ENCODE data around the gene MORN1. TPM values are rescaled to one million over a fixed set of nuclear protein-coding genes. Genes with fewer than 3 reads are reported as not detected.

MORN1 gene
- total and polyA plus RNA-seq, 2 donors (not counting 3 experiments of a cell fraction or from before 2014, with no cell fraction given) = 4.3 to 6.4 TPM

GRCh38 chr1:2314273-2314802, 77.0 kb downstream of the MORN1 start:
- no peaks in the 10 kb centered on the region for H3K9me1 ChIP-seq (replicated peaks; ENCODE audit: control insufficient read depth, extremely low read depth, insufficient read depth, low read length)
- H3K9ac ChIP-seq (replicated peaks; ENCODE audit: extremely low read depth, insufficient read depth, low read length) = peak overlapping the region; percentile 37
- H3K9me3 ChIP-seq (replicated peaks; ENCODE audit: control insufficient read depth, insufficient read depth, low read length) = no peaks in the 10 kb centered on the region
- CTCF ChIA-PET = interaction anchor here (0.9 to 6.8 kb wide), 16 partner anchors 11 to 125 kb away, joined by 3 to 51 read pairs (median 5); partner anchors contain the start of genes FAAP20 and SKI
- H2AFZ ChIP-seq (ENCODE audit: low read depth, low read length) = no peak overlapping the region
- H3K27me3 ChIP-seq (ENCODE audit: control insufficient read depth in 2 of 2, insufficient read depth in 2 of 2, low read length in 2 of 2) = no peaks in the 10 kb centered on the region
- DNase-seq (ENCODE audit: low read depth, low spot score) = no peak
- peak overlapping the region; percentile 46 for H3K27ac ChIP-seq (ENCODE audit: insufficient read depth, low read depth, low read length)
- peak overlapping the region; percentile 19 to 54 (median 30) for H3K4me3 ChIP-seq (replicated peaks in 1 of 3; ENCODE audit: insufficient read depth in 1 of 3, low read depth in 1 of 3, low read length in 3 of 3)
- H3K79me2 ChIP-seq (ENCODE audit: control insufficient read depth, insufficient read depth, low read length) = no peaks in the 10 kb centered on the region
- dilution Hi-C loops (cut with MboI; ENCODE audit: extremely low pct_ligation_motif_present, low sequenced_read_pairs) = no loop called here
- TF ChIP-seq POLR2AphosphoS5 (IDR thresholded peaks at IDR 0.05; ENCODE audit: insufficient read depth, low read depth, low read length) (peak; percentile 62), POLR2A (IDR thresholded peaks at IDR 0.05; ENCODE audit: low read depth, low read length) (peak; percentile 18), MYC (IDR thresholded peaks at IDR 0.05; ENCODE audit: low read depth, low read length) (no peak)
- H3K4me1 ChIP-seq (ENCODE audit: control insufficient read depth, extremely low read depth, insufficient read depth, low read length) = peaks cover 7% of the 10 kb centered on the region
- no peaks in the 10 kb centered on the region for H4K20me1 ChIP-seq (replicated peaks; ENCODE audit: control insufficient read depth, extremely low read depth, insufficient read depth, low read length)
- peak; percentile 58 for FAIRE-seq
- intact Hi-C loops (cut with micrococcal nuclease) = loop anchor here (1.0 to 5.0 kb wide), 6 partner anchors 14 to 117 kb away; no protein-coding TSS in a partner anchor
- no peaks in the 10 kb centered on the region for H3K36me3 ChIP-seq (ENCODE audit: control insufficient read depth in 2 of 2, extremely low read depth in 1 of 2, insufficient read depth in 2 of 2, low read length in 2 of 2)
- BruUV-seq (replicated peaks) = TSS peak; percentile 28
- peak overlapping the region; percentile 62 for H3K4me2 ChIP-seq (ENCODE audit: insufficient read depth, low read length)
- POLR2A ChIA-PET = interaction anchor here (1.3 kb wide), 1 partner anchor 85 kb away, joined by 5 read pairs; no protein-coding TSS in a partner anchor

- BruUV-seq (replicated peaks) = no TSS peak
Measured at GRCh38 chr1:2313651-2314261, 77.6 kb downstream of the MORN1 start.

More at GRCh38 chr1:2313651-2314261, 77.6 kb downstream of the MORN1 start:
- Histone ChIP-seq H4K20me1 (replicated peaks; ENCODE audit: control insufficient read depth, extremely low read depth, insufficient read depth, low read length) (no peaks in the 10 kb centered on the region), H3K4me2 (ENCODE audit: insufficient read depth, low read length) (peak overlapping the region; percentile 62), H3K9me1 (replicated peaks; ENCODE audit: control insufficient read depth, extremely low read depth, insufficient read depth, low read length) (no peaks in the 10 kb centered on the region), H3K79me2 (ENCODE audit: control insufficient read depth, insufficient read depth, low read length) (no peaks in the 10 kb centered on the region), H3K4me1 (ENCODE audit: control insufficient read depth, extremely low read depth, insufficient read depth, low read length) (peaks cover 7% of the 10 kb centered on the region), H3K27ac (ENCODE audit: insufficient read depth, low read depth, low read length) (peak overlapping the region; percentile 46), H3K9ac (replicated peaks; ENCODE audit: extremely low read depth, insufficient read depth, low read length) (peak overlapping the region; percentile 8), H2AFZ (ENCODE audit: low read depth, low read length) (no peak overlapping the region), H3K4me3 (replicated peaks in 1 of 3; ENCODE audit: insufficient read depth in 1 of 3, low read depth in 1 of 3, low read length in 3 of 3) (peak overlapping the region in 1 of 3 experiments; percentile 54), H3K9me3 (replicated peaks; ENCODE audit: control insufficient read depth, insufficient read depth, low read length) (no peaks in the 10 kb centered on the region), H3K27me3 (ENCODE audit: control insufficient read depth in 2 of 2, insufficient read depth in 2 of 2, low read length in 2 of 2) (no peaks in the 10 kb centered on the region), H3K36me3 (ENCODE audit: control insufficient read depth in 2 of 2, extremely low read depth in 1 of 2, insufficient read depth in 2 of 2, low read length in 2 of 2) (peaks cover 0 to 2% of the 10 kb centered on the region in 2 experiments)
- TF ChIP-seq MYC (IDR thresholded peaks at IDR 0.05; ENCODE audit: low read depth, low read length) = no peak
- TF ChIP-seq POLR2AphosphoS5 (IDR thresholded peaks at IDR 0.05; ENCODE audit: insufficient read depth, low read depth, low read length) = no peak
- no peak for TF ChIP-seq FOS (IDR thresholded peaks at IDR 0.05; ENCODE audit: borderline replicate concordance, insufficient read depth, low read length)
- TF ChIP-seq POLR2A (IDR thresholded peaks at IDR 0.05; ENCODE audit: low read depth, low read length) = no peak
- no peak for TF ChIP-seq GATA2 (IDR thresholded peaks at IDR 0.05; ENCODE audit: insufficient read depth, insufficient read length, low read depth, low read length)
- no peak for TF ChIP-seq CTCF (IDR thresholded peaks at IDR 0.05; ENCODE audit: extremely low read depth in 1 of 2, insufficient read depth in 1 of 2, low read depth in 1 of 2, low read length in 2 of 2)
- no peak for TF ChIP-seq MAX (IDR thresholded peaks at IDR 0.05; ENCODE audit: insufficient read depth, insufficient read length)
- TF ChIP-seq EZH2 (IDR thresholded peaks at IDR 0.05; ENCODE audit: borderline replicate concordance, low read depth, low read length, severe bottlenecking) = no peak
- no peak for TF ChIP-seq JUN (IDR thresholded peaks at IDR 0.05; ENCODE audit: borderline replicate concordance, insufficient read depth, insufficient read length, low read depth)
- CTCF ChIA-PET = interaction anchor here (0.9 to 6.8 kb wide), 9 partner anchors 8 to 118 kb away, joined by 3 to 51 read pairs (median 5); partner anchors contain the start of gene FAAP20
- intact Hi-C loops (cut with micrococcal nuclease) (loop anchor here (1.0 to 5.0 kb wide), 6 partner anchors 13 to 116 kb away; no protein-coding TSS in a partner anchor), dilution Hi-C loops (cut with MboI; ENCODE audit: extremely low pct_ligation_motif_present, low sequenced_read_pairs) (no loop called here)
- POLR2A ChIA-PET = no interaction called here
- FAIRE-seq (peak; percentile 60), DNase-seq (ENCODE audit: low read depth, low spot score) (no peak)
